BE2C (cell line): ENCODE measurements around the gene AMZ2.
"Not testable (repeated sequence)": the region's sequence is repeated elsewhere in the genome, so short reads cannot be mapped to it uniquely, and the experiment has no call there.

Experiments
- DNase-seq: peaks from one replicate; pipeline ENCODE4 v3.0.0-alpha.2; 2020
- H3K27me3 ChIP-seq: fragments of 250-450 bp; sonication (Bioruptor Pico); 2 replicates; pipeline ENCODE4 v1.5.1; 2020; ENCODE audit warnings: mild to moderate bottlenecking
- H3K36me3 ChIP-seq: fragments of 250-450 bp; sonication (Bioruptor Pico); 2 replicates; pipeline ENCODE4 v1.5.1; 2020; ENCODE audit warnings: mild to moderate bottlenecking
- H3K4me1 ChIP-seq: fragments of 250-450 bp; sonication (Bioruptor Pico); 2 replicates; pipeline ENCODE4 v1.5.1; 2020
- H3K4me3 ChIP-seq: 2 replicates; pipeline ENCODE4 v1.5.1; 2011; ENCODE audit warnings: low read depth, low read length
- H3K9me3 ChIP-seq: fragments of 250-450 bp; sonication (Bioruptor Pico); 2 replicates; pipeline ENCODE4 v1.5.1; 2020
- TF ChIP-seq, protein P1 (sequence below): IDR thresholded peaks from 2 replicates; pipeline ENCODE4 v1.5.1; 2012; ENCODE audit warnings: mild to moderate bottlenecking, low read depth, low read length

The AMZ2 gene

DNA sequence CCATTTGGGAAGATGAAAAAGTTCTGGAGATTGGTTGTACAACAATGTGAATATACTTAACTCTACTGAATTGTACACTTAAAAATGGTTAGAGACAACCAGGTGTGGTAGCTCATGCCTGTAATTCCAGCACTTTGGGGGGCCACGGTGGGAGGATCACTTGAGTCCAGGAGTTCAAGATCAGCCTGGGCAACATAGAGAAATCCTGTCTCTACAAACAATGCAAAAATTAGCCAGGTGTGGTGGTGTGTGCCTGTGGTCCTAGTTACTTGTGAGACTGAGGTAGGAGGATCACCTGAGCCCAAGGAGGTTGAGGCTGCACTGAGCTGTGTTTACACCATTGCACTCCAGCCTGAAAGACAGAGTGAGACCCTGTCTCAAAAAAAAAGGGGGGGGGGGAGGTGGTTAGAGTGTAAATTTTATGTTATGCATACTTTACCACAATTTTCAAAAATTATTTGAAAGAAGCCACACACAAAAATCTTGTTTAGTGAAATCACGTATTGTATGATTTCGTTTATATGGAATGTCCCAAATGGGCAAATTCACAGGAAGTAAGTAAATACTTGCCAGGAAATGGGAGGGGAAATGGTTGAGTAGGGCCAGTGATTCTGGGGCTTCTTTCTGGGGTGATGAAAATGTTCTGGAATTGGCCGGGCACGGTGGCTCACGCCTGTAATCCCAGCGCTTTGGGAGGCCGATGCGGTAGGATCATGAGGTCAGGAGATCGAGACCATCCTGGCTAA is 37.1 kb upstream of the AMZ2 start:
- H3K4me3 ChIP-seq = no peak overlapping the region
- no peaks in the 10 kb centered on the region for H3K27me3 ChIP-seq
- H3K36me3 ChIP-seq = no peaks in the 10 kb centered on the region
- TF ChIP-seq, protein P1, sequence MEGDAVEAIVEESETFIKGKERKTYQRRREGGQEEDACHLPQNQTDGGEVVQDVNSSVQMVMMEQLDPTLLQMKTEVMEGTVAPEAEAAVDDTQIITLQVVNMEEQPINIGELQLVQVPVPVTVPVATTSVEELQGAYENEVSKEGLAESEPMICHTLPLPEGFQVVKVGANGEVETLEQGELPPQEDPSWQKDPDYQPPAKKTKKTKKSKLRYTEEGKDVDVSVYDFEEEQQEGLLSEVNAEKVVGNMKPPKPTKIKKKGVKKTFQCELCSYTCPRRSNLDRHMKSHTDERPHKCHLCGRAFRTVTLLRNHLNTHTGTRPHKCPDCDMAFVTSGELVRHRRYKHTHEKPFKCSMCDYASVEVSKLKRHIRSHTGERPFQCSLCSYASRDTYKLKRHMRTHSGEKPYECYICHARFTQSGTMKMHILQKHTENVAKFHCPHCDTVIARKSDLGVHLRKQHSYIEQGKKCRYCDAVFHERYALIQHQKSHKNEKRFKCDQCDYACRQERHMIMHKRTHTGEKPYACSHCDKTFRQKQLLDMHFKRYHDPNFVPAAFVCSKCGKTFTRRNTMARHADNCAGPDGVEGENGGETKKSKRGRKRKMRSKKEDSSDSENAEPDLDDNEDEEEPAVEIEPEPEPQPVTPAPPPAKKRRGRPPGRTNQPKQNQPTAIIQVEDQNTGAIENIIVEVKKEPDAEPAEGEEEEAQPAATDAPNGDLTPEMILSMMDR = no peak
- no peak for DNase-seq
- H3K9me3 ChIP-seq = no peaks in the 10 kb centered on the region
- no peaks in the 10 kb centered on the region for H3K4me1 ChIP-seq

DNA sequence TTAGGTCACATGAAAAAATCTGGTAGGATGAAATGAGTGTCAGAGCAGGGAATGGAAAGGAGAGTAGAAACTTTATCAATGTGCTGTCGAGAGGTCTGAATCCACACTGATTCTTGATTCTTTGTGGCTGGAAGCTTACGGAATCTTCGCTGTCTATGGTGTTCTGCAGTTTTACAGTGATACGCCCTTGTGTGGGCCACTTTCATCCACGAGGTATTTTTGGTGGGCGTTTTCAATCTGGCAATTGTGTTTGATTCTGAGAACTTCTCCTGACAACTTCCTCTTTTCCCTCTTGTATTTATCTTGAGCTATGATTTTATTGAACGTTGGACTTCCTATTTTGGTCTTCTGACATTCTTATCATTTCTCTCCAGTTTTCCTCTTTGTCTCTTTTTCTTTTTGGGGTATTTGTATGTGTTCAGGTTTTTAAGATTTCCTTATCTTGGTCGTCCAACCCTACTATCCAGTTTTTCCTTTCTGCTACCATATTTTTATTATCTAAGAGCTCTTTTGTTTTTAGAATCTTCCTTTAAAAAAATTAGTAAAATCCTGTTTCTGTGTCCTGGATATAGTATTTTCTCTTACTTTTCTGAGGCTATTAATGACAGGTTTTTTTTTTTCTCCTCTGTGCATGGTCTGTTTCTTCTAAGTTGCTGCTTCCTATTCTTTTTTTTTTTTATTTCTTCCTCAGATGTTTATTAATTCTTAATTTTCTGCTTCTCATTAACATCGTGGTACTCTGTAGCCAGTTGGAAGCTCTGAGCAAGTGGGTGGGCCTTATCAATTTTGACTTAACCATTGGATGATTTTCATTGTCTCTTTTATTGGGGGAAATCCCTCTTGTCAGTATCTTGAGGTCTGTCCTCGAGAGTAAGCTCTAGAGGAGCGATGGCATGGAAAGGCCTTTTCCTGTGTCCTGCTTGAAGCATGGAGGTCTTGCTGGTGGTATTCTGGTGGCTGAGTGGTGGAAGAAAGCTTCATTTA is 34.1 kb upstream of the AMZ2 start:
- not testable (repeated sequence) for DNase-seq, H3K4me3 ChIP-seq, H3K9me3 ChIP-seq, H3K36me3 ChIP-seq, H3K4me1 ChIP-seq, H3K27me3 ChIP-seq

DNA sequence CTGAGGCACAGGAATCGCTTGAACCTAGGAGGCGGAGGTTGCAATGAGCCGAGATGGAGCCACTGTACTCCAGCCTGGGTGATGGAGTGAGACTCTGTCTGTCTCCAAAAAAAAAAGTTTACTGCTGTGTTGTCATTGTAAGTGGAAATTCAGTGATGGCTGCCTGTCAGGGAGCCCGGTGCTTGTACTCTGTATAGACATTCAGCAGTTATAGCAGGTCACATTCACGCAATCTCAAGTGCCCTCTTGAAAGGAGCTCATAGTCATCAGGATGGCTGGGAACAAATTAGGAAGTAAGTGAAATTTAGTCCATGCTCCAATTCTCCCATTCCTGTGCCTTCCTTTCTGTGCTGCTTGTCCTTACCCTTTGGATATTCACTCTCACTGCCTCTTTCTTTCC is 32.4 kb upstream of the AMZ2 start:
- H3K36me3 ChIP-seq, DNase-seq, H3K9me3 ChIP-seq, H3K27me3 ChIP-seq, H3K4me3 ChIP-seq, H3K4me1 ChIP-seq: not testable (repeated sequence)

DNA sequence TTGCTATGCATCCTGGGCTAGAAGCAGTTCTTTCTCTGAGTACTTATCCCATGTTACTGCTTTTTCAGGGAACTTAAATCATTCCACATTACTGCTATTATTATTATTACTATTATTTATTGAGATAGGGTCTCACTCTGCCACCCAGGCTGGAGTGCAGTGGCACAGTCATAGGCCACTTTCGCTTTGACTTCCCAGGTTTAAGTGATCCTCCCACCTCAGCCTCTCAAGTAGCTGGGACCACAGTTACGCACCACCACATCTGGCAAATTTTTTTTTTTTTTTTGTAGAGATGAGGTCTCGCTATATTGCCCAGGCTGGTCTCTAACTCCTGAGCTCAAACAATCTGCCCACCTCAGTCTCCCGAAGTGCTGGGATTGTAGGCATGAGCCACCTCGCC is 28.4 kb upstream of the AMZ2 start:
- H3K27me3 ChIP-seq, H3K36me3 ChIP-seq, H3K4me1 ChIP-seq, DNase-seq, H3K4me3 ChIP-seq, H3K9me3 ChIP-seq: not testable (repeated sequence)

DNA sequence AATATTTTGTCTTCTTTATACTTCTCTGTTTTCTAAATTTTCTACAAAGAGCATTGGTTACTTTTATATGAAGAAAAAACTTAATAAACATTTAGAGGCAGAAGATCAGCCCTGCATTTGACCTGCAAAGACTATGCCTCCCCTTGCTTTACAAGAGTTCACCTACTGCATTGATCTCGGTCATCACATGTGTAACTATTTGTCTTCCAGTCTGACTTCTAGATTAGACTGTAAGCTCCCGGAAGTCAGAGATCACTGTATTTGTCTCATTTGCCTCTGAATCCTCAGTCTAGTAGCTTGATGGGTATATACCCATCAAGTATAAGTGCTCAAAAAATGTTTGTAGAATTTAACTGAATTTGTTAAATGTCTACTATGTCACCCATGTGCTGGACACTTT is 27.7 kb upstream of the AMZ2 start:
- not testable (repeated sequence) for H3K36me3 ChIP-seq, H3K9me3 ChIP-seq, H3K4me1 ChIP-seq, DNase-seq, H3K27me3 ChIP-seq, H3K4me3 ChIP-seq

DNA sequence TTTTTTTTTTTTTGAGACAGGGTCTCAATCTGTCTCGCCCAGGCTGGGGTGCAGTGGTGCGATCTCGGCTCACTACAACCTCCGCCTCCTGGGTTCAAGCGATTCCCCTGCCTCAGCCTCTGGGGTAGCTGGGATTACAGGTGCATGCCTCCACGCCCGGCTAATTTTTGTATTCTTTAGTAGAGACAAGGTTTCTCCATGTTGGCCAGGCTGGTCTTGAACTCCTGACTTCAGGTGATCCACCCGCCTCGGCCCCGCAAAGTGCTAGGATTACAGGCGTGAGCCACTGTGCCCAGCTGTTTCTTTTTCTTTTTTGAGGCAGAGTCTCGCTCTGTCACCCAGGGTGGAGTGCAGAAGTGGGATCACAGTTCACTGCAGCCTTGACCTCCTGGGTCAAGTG is 27.1 kb upstream of the AMZ2 start:
- not testable (repeated sequence) for DNase-seq, H3K4me1 ChIP-seq, H3K27me3 ChIP-seq, H3K4me3 ChIP-seq, H3K9me3 ChIP-seq, H3K36me3 ChIP-seq

DNA sequence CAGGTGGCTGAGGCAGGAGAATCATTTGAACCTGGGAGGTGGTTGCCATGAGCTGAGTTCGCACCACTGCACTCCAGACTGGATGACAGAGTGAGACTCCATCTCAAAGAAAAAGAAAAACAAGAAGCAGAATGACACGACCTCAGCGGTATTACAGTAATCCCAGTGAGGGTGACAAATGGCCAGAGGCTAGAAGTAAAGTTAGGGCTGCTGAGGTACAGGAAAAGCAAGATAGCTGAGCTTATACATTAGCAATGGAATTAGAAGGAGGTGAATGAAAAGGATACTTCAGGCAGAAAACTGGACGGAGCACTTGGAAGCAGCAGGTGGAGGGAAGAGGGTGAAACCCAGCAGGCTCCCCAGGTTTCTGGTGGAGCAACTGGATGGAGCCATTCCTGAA is 26.1 kb upstream of the AMZ2 start:
- DNase-seq = no peak
- Histone ChIP-seq H3K4me1 (no peaks in the 10 kb centered on the region), H3K27me3 (no peaks in the 10 kb centered on the region), H3K9me3 (no peaks in the 10 kb centered on the region), H3K36me3 (no peaks in the 10 kb centered on the region), H3K4me3 (no peak overlapping the region)
- TF ChIP-seq, protein P1 = no peak

DNA sequence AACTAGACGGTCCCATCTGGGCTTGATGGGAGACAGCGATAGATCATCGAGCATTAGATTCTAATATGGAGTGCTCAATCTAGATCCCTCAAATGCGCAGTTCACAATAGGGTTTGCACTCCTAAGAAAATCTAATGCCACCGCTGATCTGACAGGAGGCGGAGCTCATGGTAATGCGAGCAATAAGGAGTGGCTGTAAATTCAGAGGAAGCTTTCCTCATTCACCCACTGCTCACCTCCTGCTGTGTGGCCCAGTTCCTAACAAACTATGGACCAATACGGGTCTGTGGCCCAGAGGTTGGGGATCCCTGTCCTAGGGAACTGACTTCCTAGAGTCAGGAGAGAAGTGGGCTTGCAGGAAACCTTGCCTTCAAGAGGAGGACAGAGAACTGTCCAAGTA is 25.2 kb upstream of the AMZ2 start:
- H3K4me3 ChIP-seq = no peak overlapping the region
- no peaks in the 10 kb centered on the region for H3K36me3 ChIP-seq
- H3K27me3 ChIP-seq = no peaks in the 10 kb centered on the region
- TF ChIP-seq, protein P1 = no peak
- no peak for DNase-seq
- H3K9me3 ChIP-seq = no peaks in the 10 kb centered on the region
- H3K4me1 ChIP-seq = no peaks in the 10 kb centered on the region

DNA sequence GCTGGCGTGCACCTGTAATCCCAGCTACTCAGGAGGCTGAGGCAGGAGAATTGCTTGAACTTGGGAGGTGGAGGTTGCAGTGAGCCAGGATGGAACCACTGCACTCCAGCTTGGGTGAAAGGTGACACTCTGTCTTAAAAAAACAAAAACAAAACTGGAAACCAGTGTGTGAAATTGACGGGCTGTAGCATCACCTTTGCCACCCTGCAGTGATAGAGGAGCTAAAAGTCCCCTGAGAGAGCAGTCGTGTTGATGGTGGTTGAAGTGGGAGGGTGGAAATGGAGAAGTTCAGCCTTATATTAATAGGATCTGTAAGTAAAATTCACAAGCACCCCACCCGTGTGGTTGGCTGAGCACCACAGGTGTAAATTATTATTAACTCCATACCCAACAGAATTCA is 22.8 kb upstream of the AMZ2 start:
- H3K4me3 ChIP-seq, H3K9me3 ChIP-seq, DNase-seq, H3K27me3 ChIP-seq, H3K36me3 ChIP-seq, H3K4me1 ChIP-seq: not testable (repeated sequence)

DNA sequence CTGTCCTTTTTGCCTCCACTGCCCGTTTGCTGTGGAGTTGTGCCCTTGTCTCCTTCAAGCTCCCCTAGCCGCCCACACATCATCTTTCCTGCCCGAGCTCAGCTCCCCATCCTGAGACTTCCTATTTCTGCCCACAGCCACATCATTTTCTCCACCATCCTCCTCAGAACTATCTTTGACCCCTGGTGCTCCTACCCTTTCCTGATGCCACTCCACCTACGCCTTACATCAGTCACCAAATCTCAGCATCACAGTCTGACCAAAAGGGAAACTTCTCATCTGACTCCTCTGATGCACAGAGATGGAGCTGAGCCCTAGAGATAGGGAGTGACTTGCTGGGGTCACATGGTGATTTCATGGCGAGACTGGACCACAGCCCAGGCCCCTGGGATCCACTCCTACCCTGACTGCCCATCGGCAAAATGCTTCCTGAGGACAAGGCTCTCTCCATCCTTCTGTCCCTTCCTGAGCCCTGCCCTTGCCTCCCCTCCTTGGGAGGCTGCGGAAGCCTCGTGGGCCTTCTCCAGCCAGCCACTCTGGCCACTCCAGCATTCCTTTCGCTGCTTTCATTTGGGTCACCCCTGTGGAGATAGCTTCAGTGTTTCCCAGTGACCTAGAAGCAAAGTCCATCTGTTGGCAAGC is 19.7 kb upstream of the AMZ2 start:
- not testable (repeated sequence) for H3K9me3 ChIP-seq, H3K4me1 ChIP-seq, H3K4me3 ChIP-seq, H3K36me3 ChIP-seq, DNase-seq, H3K27me3 ChIP-seq
